Measurements from ENCODE around the gene ATG9A.
"Not testable (repeated sequence)": the region's sequence is repeated elsewhere in the genome, so short reads cannot be mapped to it uniquely, and the experiment has no call there.

The ATG9A gene

DNA sequence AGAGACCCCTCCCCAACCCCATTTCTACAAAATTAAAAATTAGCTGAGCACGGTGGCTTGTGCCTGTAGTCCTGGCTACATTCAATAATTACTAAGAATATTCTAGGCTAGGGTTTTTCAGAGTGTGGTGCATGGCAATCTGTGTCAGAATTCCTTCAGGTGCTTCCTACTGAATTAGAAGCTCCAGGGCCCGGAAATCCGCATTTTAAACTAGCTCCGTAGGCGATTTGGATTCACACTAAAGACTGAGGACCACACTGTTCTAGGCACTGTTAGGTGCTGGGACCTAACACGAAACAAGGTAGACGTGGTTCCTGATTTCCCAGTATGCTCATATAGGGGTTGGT lies 23.5 kb downstream of the ATG9A start:
- DNase-seq = peak; percentile 56

DNA sequence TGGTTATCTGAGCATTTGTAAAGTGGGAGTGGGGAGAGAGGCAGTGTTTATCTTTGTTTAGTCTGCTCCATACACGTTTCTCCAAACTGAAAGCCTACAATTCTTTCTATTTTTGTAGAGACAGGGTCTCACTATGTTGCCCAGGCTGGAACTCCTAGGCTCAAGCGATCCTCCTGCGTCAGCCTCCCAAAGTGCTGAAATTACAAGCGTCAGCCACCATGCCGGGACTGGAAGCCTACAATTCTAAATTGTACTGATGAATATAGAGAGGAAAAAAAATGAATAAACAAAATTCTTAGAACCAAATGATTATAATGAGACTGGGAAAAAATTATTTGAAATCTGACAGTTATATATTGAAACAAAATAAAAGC lies 24.3 kb downstream of the ATG9A start:
- DNase-seq = no peak

- DNase-seq = no peak
These were observed 24.8 kb downstream of the ATG9A start for GRCh38 chr2:219204425-219205164.

GRCh38 chr2:219201331-219201730 lies 28.1 kb downstream of the ATG9A start:
- not testable (repeated sequence) for DNase-seq

DNA sequence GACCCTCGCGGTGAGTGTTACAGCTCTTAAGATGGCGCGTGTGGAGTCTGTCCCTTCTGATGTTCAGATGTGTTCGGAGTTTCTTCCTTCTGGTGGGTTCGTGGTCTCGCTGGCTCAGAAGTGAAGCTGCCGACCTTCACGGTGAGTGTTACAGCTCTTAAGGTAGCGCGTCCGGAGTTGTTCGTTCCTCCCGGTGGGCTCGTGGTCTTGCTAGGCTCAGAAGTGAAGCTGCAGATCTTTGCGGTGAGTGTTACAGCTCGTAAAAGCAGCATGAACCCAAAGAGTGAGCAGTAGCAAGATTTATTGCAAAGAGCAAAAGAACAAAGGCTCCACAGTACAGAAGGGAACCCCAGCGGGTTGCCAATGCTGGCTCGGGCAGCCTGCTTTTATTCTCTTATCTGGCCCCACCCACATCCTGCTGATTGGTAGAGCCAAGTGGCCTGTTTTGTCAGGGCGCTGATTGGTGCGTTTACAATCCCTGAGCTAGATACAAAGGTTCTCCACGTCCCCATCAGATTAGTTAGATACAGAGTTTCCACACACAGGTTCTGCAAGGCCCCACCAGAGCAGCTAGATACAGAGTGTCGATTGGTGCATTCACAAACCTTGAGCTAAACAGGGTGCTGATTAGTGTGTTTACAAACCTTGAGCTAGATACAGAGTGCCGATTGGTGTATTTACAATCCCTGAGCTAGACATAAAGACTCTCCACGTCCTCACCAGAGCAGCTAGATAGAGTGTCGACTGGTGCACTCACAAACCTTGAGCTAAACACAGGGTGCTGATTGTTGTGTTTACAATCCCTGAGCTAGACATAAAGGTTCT lies 28.7 kb downstream of the ATG9A start:
- not testable (repeated sequence) for DNase-seq

DNA sequence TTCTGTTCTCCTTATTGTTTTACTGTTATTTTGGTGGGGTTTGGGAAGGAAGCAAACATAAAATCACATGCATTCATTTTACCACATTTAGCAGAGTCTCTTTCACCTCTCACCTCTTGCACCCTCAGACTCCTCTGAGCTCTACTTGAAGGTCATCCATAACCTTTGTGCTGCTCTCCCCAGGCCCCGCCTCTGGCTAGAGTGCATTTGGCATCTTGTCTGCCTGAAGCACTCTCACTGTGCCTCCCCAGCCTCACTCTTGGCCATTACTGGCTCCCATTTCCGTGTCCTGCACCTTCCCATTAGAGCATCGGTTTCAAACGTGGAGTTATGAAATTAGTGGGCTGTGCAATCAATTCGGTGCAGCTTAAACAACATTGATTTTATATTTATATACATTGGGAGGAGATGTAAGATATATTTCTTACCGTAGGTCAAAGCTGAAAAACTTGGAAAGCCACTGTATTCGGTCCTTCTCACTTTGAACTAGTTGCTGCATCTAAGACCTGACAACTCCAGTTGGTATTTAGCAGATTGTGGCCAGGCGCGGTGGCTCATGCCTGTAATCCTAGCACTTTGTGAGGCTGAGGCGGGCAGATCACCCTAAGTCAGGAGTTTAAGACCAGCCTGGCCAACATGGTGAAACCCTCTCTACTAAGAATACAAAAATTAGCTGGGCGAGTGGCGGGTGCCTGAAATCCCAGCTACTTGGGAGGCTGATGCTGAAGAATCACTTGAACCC lies 29.8 kb downstream of the ATG9A start:
- no peak for DNase-seq

DNA sequence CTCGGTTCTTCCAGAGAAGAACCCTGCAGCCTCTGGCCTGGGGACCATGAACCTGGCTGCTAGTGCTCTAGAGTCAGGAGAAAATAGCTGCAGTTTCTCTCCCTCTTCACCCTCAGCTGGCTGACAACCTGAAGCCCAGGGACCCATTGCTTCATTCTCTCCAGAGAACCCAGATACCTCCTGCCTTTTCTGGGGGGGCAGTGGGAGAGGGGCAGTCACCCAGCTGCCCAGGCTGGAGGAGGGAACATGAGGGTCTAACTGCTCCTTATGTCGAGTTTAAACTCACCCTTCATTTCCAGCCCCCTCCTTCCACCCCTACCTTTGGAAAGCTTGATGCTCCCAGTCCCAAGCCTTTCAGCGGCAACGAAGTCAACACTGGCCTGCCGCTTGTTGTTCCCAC lies 30.5 kb downstream of the ATG9A start:
- DNase-seq = no peak

DNA sequence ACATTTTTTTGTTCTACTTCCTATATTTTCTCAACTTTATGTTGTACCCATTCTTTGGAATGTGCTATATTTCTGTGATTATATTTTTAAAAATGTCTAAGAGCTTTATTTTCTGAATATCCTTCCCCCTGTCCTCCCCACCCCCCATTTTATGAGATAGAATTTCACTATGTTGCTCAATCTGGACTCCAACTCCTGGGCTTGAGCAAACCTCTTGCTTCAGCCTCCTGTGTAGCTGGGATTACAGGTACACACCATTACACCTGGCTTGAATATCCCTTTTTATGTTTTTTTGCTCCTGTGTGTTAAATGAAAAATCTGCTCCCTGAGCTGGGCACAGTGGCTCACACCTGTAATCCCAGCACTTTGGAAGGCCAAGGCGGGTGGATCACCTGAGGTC lies 32.0 kb downstream of the ATG9A start:
- no peak for DNase-seq

GRCh38 chr2:219186754-219187456 lies 42.5 kb downstream of the ATG9A start:
- no peak for DNase-seq

DNA sequence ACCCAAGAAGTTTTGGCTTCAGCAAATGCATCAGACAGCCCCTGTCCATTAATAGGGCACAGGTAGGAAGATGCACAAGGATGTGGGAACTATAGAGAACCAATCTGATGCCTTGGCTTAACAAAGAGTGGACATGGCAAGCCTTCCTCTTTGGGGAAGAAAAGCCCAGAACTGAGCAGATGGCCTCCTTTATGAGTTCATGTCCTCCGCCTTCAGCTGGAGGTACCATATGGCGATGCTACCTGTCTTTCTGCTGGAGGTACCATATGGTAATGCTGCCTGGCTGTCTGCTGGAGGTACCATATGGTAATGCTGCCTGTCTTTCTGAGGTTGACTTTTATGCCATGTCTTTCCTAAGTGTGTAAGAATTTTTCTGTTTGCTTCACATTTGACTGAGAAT lies 45.3 kb downstream of the ATG9A start:
- peak; percentile 81 for DNase-seq

- DNase-seq = no peak
These were observed 46.2 kb downstream of the ATG9A start for GRCh38 chr2:219183151-219183772.

- DNase-seq = no peak
These were observed 46.9 kb downstream of the ATG9A start for GRCh38 chr2:219182331-219183150.

GRCh38 chr2:219181531-219181930 lies 47.9 kb downstream of the ATG9A start:
- DNase-seq = no peak

DNA sequence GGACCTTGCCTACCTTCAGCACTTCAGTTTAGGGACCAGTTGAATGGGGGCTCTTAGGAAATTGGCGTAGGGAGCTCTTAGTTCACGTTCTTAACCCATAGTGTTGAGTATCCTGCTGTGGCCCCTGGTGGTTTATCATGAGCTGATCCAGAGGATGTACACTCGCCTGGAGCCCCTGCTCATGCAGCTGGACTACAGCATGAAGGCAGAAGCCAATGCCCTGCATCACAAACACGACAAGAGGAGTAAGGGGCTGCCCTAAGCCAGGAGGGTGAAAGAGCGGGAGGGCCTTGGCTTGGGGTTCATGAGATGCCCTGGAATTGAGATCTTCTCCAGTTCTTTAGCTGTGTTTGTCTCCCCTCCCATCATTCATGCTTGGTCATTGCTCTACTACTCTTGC lies 48.5 kb downstream of the ATG9A start:
- no peak for DNase-seq

DNA sequence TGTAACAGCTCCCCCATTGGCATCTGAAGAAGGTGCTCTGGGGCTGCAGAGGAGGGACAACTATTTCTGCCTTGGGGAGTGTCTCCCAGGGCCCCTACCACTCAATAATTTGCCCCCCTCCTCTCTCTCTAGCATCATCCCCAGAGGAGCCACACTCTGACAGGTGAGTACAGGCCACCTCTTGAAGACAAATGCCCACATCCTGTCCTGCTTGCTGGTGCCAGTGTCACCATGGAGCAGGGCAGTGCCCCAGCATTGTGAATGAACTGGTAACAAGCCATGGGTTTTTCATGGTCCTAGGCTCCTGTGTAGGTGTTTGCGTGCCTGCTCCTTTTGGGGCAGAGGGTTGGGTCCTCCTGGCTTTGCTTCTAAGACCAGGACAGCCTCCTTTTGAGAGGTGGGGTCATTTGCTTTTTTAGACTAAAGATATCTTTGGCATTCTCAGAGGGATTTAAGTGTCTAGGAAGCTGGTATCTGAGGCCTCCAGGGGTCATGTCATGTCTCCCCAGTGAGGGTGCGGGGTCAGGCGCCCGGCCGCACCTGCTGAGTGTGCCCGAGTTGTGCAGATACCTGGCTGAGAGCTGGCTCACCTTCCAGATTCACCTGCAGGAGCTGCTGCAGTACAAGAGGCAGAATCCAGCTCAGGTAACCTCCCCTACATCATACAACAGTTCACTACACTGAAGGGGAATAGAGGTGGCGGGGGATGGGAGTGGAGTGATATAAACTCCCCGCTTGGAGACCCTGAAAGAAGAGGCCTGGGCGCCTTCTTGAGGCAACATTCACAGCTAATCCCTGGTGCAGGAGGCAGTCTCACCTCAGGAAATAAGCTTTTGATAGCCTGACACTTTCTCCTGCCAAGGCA lies 49.6 kb downstream of the ATG9A start:
- no peak for DNase-seq

GRCh38 chr2:219178377-219179175 lies 50.9 kb downstream of the ATG9A start:
- no peak for DNase-seq

DNA sequence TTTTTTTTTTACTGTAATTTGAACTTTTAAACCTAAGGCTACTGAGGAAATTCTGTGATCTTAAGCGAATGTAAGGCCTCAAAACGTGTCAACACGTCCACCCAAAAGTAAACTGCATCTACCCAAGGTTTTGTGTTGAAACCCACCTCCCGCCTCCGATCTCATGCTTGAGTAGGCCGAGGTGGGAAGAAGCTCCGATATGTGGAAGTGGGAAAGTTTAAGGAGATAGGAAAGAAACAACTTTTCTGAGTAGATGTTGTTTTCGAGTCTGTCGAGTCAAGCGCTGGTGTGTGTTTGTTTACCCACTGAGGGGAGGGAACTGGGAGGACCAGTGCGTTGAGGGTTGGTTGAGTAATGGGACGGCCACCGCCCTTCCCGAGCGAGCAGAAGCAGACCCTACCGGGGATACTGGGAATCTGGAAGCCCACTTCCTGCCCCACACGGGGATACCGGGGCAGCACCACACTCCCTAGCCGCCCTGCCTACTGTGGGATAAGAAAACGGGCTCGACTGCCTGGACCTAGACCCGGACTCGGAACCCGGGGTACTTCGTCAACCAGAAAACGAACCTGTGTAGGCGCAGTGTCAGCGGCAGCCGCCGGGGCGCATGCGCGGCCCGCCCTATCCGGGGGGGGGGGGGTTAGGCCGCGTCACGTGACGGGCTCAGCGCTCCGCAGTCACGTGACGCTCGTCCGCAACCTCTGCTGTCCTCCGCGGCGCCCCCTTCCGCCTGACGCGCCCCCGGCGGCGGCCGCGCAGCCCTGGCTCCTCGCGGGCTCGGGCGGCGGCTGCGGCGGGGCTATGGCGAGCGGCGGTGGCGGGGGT lies 51.7 kb downstream of the ATG9A start, which contains the start of gene RETREG2:
Gene RETREG2, plus strand, starts transcription at position 724 of the 825 bp plus-strand sequence. Its CDS starts 78 bp downstream, at position 802.
- DNase-seq = peak; percentile 77

- DNase-seq = peak; percentile 64
These were observed 52.5 kb downstream of the ATG9A start, which contains the start of gene CNPPD1 for GRCh38 chr2:219176818-219177551. TSS of gene CNPPD1 (minus strand) at chr2:219176925. CDS start at chr2:219176828, 97 bp downstream.
